Esophagus mucosa (tissue), 1 donor: ENCODE measurements around the gene HSD3B1. TPM values are rescaled to one million over a fixed set of nuclear protein-coding genes. Genes with fewer than 3 reads are reported as not detected.
A peak's percentile ranks its signal among the peaks of the same experiment; 100 is the strongest.

Experiments used
- ATAC-seq: fragments of 200-7000 bp; cut with Tn5 transposase; one replicate; pipeline ENCODE4 v1.9.1; 2020
- total RNA-seq: library from RNA; stranded (reverse); gene quantifications from one replicate; pipeline ENCODE4 v1.2.4, GENCODE V29; 2023
- donor health status: DM: yes; HTN: yes; CAD: no.

HSD3B1 gene
- total RNA-seq = not detected

GRCh38 chr1:119506941-119507340 lies at the start of gene HSD3B1:
Gene HSD3B1 (plus strand): TSS chr1:119507210. CDS start chr1:119507477, 267 bp downstream.
- no peak for ATAC-seq

GRCh38 chr1:119462964-119463363 lies 44.0 kb upstream of the HSD3B1 start:
- ATAC-seq = no peak

- no peak for ATAC-seq
Measured at GRCh38 chr1:119463569-119463968, 43.4 kb upstream of the HSD3B1 start.

GRCh38 chr1:119466445-119466844 lies 40.6 kb upstream of the HSD3B1 start:
- ATAC-seq = no peak

DNA sequence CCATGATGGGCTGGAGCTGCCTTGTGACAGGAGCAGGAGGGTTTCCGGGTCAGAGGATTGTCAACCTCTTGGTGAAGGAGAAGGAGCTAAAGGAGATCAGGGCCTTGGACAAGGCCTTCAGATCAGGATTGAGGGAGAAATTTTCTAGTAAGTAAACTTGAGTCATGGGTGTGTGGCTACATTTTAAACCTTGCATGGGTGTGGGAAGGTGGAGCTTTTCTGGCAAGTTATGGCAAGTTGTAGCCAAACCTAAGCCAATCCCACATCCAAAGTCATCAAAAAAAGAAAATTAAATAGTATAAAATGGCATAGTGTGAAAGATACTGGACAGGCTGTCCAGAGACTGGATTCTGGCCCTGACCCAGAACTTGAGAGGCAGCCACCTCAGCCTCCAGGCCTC lies 39.8 kb upstream of the HSD3B1 start:
- peak; percentile 86 for ATAC-seq

DNA sequence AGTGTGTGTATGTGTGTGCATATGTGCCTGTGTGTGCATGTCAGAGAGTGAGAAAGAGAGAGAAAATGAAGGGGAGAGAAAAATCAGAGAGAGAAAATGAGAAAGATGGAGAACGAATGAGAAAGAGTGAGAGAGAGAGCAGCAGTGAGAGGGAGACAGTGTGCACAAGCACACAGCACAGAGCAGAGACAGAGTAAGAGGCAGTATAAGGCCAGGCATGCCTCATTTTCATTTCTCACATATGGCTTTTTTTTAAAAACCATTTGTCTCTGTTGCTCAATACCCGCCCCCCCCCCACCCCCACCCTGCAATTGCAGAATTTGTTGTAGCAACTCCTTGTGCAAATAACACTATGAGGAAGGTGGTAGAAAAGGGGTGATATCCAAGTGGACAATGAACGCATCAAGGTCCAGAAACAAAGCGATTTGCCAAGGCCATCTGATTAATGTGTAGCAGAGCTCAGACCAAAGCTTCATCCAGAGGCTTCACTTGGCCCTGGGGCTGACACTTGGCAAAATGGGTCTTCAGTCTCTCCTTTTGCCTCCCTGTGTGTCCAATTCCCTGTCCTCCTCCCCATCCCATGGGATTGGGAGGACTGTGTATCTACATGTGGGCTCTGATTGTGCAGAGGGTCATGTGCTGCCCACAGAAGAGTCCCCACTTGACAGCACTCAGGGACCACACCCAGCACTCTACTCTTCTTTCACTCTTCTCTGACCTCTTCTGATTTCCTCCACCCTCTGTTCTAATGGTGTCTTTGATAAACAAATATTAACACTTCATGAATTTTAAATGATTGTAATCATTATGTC lies 38.9 kb upstream of the HSD3B1 start:
- no peak for ATAC-seq

DNA sequence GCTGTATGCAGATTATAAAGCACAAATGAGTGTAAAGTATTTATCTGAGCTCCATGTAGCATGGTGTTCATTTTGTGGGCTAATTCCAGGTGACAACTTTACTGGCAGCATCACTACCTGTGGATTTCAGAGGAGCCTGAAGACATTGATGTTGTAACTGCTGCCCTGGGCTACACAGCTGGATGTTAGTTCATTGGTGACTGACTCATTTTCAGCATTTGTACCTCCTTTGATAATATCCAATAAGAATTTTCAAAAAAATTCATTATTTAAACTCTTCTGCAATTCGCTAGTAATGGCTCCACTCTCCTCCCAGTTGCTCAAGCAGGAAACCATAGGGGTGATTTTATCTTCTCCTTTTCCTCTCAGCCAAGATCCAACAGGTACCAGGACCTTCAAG lies 37.3 kb upstream of the HSD3B1 start:
- ATAC-seq = no peak

- ATAC-seq = no peak
Measured at GRCh38 chr1:119470377-119470776, 36.6 kb upstream of the HSD3B1 start.

DNA sequence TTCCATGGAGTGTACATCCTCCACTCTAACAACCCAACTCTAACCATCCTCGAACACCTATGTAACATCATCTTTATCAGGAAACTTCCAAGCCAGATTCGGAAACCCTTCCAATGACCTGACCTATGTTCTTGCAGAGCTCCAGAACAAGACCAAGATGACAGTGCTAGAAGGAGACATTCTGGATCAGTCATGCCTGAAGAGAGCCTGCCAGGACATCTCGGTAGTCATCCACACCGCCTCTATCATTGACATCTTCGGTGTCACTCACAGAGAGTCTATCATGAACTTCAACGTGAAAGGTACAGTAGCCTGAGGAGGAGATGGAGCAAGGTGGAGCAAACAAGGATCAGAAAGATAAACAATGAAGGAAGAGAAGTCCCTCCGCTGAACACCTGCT lies 36.1 kb upstream of the HSD3B1 start:
- no peak for ATAC-seq

GRCh38 chr1:119471566-119471965 lies 35.4 kb upstream of the HSD3B1 start:
- no peak for ATAC-seq

- ATAC-seq = no peak
Measured at GRCh38 chr1:119472080-119472818, 34.8 kb upstream of the HSD3B1 start.

- no peak for ATAC-seq
Measured at GRCh38 chr1:119472819-119473175, 34.2 kb upstream of the HSD3B1 start.

GRCh38 chr1:119475866-119476439 lies 31.1 kb upstream of the HSD3B1 start:
- peak; percentile 86 for ATAC-seq

DNA sequence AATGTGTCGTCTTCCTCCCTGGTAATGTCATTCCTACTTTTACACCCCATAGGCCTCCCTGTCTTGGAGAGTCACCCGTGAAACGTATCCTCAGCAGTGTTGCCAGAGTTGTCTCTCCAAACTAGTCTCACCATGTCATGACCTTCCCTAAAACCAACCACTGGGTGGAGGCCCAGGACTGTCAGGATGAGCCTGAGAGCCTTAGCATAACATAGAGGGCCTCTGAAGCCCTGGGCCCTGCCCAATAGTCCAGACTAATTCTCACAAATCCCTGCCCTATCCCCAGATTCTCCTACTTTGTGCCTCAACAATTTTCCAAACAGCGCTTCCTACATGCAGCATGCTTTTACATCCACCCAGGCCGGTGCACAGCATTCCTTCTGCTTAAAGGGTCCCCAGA lies 29.3 kb upstream of the HSD3B1 start:
- no peak for ATAC-seq

GRCh38 chr1:119480175-119480574 lies 26.8 kb upstream of the HSD3B1 start:
- no peak for ATAC-seq

DNA sequence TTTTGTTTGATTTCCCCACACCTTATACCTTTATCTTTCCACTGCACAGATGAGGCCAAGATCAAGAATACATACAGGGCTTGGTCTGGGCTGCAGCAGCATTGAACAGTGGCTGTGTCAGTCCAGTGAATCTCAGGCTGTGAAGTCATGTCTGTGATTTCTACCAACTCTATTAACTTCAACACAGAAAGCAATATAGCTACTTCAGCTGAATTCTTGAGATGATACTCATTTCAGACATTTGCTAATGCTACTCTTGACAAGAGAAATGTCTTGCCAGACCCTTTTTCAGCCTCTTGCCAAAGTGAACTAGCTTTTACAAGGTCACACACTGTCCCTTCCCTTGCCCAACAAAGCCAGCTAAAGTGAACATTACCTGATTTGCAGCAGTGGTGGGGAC lies 25.1 kb upstream of the HSD3B1 start:
- ATAC-seq = no peak

DNA sequence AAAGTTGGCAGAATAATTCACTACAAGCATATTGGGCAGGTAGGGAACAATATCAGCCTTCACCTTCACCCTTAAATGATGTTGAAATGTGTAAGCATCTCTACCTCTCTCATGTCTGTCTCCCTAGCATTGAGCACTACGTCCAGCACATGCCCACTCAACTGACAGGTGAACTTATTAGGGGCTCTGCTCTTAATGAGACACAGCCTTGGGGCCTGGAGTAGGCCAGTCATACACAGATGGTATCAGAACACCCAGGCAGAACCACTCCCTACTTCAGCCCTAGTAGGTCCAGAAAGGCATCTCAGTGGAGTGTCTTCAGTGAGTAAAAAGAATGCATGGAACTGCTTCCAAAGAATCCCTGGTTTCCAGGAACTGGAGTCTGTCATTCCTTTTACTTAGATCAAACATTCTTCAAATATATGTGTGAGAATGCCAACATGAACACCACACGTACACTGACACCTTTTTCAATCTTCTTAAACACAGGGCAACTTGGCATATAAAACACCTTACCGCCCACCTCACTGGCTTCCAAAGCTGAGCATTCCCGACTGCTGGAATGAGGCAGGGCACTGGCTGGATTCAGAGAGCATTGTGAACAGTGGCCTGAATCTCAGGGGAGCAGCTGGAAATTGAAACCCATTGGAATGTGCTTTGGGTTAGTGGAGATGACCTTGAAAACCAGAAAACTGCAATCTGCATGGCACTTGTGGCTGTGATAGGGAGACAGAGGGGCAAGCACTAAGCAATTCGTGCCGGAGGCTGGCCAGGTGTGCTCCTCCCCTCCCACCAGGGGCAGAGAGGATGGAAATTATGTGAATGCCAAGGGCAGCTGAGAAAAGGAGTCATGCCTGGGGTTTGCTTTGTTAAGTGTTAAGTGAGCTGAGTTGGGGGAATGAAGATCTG lies 24.2 kb upstream of the HSD3B1 start:
- no peak for ATAC-seq

- ATAC-seq = no peak
Measured at GRCh38 chr1:119483441-119484200, 23.4 kb upstream of the HSD3B1 start.

- ATAC-seq = no peak
Measured at GRCh38 chr1:119485201-119485600, 21.8 kb upstream of the HSD3B1 start.

DNA sequence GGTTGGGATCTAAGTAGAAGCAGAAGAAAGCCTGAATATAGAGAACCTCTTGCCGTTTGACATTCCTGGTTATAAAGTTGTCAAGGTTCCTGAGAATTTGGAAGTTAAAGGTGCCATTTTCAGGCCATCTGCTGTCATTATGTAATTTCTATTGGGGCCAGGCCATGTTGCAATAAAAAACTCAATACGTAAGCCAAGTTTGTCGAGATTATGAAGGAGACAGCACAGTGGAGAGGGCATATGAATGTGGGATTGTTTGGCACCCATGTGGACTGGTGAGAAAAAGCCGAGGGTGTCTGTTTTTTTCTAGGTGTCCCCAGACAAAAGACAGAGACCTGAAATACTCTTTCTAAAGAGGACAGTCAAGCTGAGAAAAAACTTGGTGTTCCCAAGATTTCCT lies 18.8 kb upstream of the HSD3B1 start:
- ATAC-seq = no peak

DNA sequence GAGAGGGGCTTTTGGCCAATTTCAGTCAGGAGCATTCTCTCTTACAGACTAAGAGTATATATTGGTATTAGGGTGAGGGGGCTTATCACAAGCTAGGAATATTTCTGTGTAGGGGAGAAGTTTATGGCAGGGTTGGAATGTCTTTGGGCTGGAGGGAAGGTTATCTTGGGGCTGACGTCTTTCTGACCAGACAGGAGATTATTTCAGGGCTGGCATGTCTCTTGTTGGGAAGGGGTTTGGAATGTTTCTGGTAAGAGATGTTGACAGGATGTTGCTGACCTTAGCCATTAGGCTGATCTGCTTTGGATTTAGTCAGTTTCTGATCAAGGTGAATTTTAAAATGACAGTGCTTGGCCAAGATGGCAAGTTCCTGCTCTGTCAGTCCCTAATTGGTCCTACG lies 17.8 kb upstream of the HSD3B1 start:
- no peak for ATAC-seq

- no peak for ATAC-seq
Measured at GRCh38 chr1:119490925-119491324, 16.1 kb upstream of the HSD3B1 start.
